Colonic mucosa (tissue), 4 donors: ENCODE results near the gene RIPOR2. TPM values are rescaled to one million over a fixed set of nuclear protein-coding genes. Genes with fewer than 3 reads are reported as not detected.
A peak's percentile ranks its signal among the peaks of the same experiment; 100 is the strongest.
"Not testable (repeated sequence)": the region's sequence is repeated elsewhere in the genome, so short reads cannot be mapped to it uniquely, and the experiment has no call there.

Source experiments
- DNase-seq: peaks from one replicate; pipeline ENCODE4 v3.0.0-alpha.2; 2020
- H3K27ac ChIP-seq: fragments of 200-600 bp; one replicate; pipeline ENCODE4 v1.8.0; 2021
- H3K27me3 ChIP-seq: fragments of 200-600 bp; one replicate; pipeline ENCODE4 v1.8.0; 2021
- H3K36me3 ChIP-seq: fragments of 200-600 bp; one replicate; pipeline ENCODE4 v1.8.0; 2021
- H3K4me1 ChIP-seq: fragments of 200-600 bp; one replicate; pipeline ENCODE4 v1.8.0; 2021; ENCODE audit warnings: mild to moderate bottlenecking
- H3K4me3 ChIP-seq: fragments of 200-600 bp; one replicate; pipeline ENCODE4 v1.8.0; 2021
- H3K9ac ChIP-seq, 2 donors: one replicate each; pipeline ENCODE4 v1.7.0; 2013; ENCODE audit warnings: control low read depth in 2 of 2, low read depth in 2 of 2, low read length in 2 of 2
- H3K9me3 ChIP-seq: fragments of 200-600 bp; one replicate; pipeline ENCODE4 v1.8.0; 2021
- intact Hi-C: fragments of 100-400 bp; cut with DNase I; formaldehyde crosslinking; loops from one replicate; pipeline ENCODE4 v1.14.1; 2022
- total RNA-seq, 2 donors: library from RNA; stranded (reverse); fragmentation: NEBNext Ultra II Directional in 1 of 2; extraction: Animal tissue kit (Norgen Biotek cat#: 25700) in 1 of 2; gene quantifications; one replicate each; pipeline ENCODE4 v1.2.1, GENCODE V29; 2021
- TF ChIP-seq, protein P1 (sequence below): fragments of 200-600 bp; IDR thresholded peaks from one replicate; pipeline ENCODE4 v1.8.0; 2022; ENCODE audit warnings: antibody characterized with exemption, mild to moderate bottlenecking
- donor health status: healthy.
- donor health status: DM: no; HTN: no; CAD: no.
- donor health status: DM: no; HTN: no; CAD: no.

RIPOR2 gene
- total RNA-seq, 2 donors from 2014 or later = 1.8 to 2.0 TPM

DNA sequence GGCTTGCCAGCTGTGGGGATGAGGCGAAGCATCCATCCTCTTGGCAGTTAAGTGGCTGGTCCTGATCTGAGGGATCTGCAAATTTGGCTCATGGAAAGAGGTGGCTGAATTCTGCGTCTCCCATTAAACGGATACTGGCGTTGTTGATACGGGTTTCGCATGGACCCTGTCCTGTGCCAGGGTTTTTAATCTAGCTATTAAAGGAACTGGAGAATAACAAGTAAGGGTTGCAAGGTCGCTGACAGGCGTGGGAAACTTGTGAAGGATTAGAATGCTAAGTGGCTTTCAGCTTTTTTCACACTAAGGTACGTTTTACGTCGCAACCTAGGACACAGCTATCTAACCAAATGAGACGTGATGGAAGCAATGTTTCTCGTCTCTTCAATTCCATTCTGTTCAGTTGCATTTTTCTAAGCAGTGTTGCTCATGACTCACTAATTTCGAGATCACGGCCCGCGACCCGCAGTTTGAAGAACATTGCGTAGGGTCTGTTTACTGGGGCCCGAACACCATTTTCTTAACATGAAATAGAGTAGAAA, 160.2 kb downstream of the RIPOR2 start:
- intact Hi-C loops = no loop called here
- Histone ChIP-seq H3K27me3 (no peaks in the 10 kb centered on the region), H3K27ac (peak overlapping the region; percentile 95), H3K4me1 (no peaks in the 10 kb centered on the region), H3K36me3 (no peaks in the 10 kb centered on the region), H3K9me3 (no peaks in the 10 kb centered on the region), H3K9ac (peak overlapping the region; percentile 57 to 98), H3K4me3 (peak overlapping the region; percentile 81)
- no peak for DNase-seq
- TF ChIP-seq, protein P1, sequence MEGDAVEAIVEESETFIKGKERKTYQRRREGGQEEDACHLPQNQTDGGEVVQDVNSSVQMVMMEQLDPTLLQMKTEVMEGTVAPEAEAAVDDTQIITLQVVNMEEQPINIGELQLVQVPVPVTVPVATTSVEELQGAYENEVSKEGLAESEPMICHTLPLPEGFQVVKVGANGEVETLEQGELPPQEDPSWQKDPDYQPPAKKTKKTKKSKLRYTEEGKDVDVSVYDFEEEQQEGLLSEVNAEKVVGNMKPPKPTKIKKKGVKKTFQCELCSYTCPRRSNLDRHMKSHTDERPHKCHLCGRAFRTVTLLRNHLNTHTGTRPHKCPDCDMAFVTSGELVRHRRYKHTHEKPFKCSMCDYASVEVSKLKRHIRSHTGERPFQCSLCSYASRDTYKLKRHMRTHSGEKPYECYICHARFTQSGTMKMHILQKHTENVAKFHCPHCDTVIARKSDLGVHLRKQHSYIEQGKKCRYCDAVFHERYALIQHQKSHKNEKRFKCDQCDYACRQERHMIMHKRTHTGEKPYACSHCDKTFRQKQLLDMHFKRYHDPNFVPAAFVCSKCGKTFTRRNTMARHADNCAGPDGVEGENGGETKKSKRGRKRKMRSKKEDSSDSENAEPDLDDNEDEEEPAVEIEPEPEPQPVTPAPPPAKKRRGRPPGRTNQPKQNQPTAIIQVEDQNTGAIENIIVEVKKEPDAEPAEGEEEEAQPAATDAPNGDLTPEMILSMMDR = no peak

DNA sequence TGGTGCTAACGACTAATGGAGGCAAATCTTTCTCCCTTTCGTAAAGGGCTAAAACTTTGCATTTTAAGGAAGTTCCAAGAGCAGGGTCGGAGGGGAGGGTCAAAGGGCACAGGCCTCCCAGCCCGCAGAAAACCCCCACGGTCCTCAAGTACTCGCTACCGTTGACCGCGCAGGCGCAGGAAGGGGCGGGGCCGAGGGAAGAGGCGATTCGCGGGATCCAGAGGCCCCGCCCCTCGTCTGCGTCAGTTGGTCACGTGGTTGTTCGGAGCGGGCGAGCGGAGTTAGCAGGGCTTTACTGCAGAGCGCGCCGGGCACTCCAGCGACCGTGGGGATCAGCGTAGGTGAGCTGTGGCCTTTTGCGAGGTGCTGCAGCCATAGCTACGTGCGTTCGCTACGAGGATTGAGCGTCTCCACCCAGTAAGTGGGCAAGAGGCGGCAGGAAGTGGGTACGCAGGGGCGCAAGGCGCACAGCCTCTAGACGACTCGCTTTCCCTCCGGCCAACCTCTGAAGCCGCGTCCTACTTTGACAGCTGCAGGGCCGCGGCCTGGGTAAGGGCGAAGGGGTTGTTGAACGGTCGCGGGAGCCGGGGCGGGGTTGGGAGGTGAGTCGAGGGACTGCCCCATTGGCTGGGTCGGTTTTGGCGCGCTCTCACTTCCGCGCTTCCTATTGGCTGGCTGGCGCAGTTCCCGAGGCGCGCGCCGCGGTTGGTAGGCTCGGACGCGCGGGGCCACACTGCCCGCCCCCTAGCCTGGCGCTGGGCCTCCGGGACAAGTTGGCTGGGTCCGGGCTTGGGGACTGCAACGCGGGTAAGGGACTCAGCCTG, 160.9 kb downstream of the RIPOR2 start, which contains the start of gene GMNN:
Gene GMNN (plus strand): TSS at position 242 of the 824 bp plus-strand sequence. CDS start 2,310 bp downstream, outside the sequence.
- Histone ChIP-seq H3K4me1 (no peaks in the 10 kb centered on the region), H3K9ac (peak within 1 kb of the TSS; percentile 91 to 98), H3K27ac (peak within 1 kb of the TSS; percentile 95), H3K36me3 (no peaks in the 10 kb centered on the region), H3K4me3 (peak within 1 kb of the TSS; percentile 81), H3K9me3 (no peaks in the 10 kb centered on the region), H3K27me3 (no peaks in the 10 kb centered on the region)
- DNase-seq = peak; percentile 100
- TF ChIP-seq, protein P1 = no peak
- intact Hi-C loops = no loop called here

DNA sequence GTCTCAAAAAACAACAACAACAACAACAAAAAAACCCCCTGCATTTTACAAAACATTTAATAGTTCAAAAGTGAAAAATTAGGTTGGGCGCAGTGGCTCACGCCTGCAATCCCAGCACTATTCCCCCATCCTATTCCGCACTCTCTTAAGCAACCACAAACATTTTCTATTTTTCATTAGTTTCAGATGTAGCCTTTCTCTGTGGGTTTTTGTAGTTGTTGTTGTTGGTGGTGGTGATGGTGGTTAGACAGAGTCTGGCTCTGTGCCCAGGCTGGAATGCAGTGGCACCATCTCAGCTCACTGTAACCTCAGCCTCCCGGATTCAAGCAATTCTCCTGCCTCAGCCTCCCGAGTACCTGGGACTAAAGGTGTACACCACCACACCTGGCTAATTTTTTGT, 167.4 kb downstream of the RIPOR2 start:
- TF ChIP-seq, protein P1 = no peak
- Histone ChIP-seq H3K9me3 (no peaks in the 10 kb centered on the region), H3K27ac (no peak overlapping the region), H3K27me3 (no peaks in the 10 kb centered on the region), H3K4me3 (no peak overlapping the region), H3K9ac (no peak overlapping the region), H3K36me3 (no peaks in the 10 kb centered on the region), H3K4me1 (no peaks in the 10 kb centered on the region)
- intact Hi-C loops = loop anchor here (5.0 kb wide), 1 partner anchor 186 kb away; no protein-coding TSS in a partner anchor
- DNase-seq = no peak

GRCh38 chr6:24766680-24767462, 168.9 kb downstream of the RIPOR2 start:
- no peak overlapping the region for H3K4me3 ChIP-seq
- no peaks in the 10 kb centered on the region for H3K9me3 ChIP-seq
- H3K27ac ChIP-seq = no peak overlapping the region
- no peak for DNase-seq
- H3K36me3 ChIP-seq = no peaks in the 10 kb centered on the region
- TF ChIP-seq, protein P1 = peak; percentile 24
- no peaks in the 10 kb centered on the region for H3K4me1 ChIP-seq
- intact Hi-C loops = loop anchor here (5.0 kb wide), 1 partner anchor 185 kb away; no protein-coding TSS in a partner anchor
- H3K27me3 ChIP-seq = no peaks in the 10 kb centered on the region
- no peak overlapping the region for H3K9ac ChIP-seq

DNA sequence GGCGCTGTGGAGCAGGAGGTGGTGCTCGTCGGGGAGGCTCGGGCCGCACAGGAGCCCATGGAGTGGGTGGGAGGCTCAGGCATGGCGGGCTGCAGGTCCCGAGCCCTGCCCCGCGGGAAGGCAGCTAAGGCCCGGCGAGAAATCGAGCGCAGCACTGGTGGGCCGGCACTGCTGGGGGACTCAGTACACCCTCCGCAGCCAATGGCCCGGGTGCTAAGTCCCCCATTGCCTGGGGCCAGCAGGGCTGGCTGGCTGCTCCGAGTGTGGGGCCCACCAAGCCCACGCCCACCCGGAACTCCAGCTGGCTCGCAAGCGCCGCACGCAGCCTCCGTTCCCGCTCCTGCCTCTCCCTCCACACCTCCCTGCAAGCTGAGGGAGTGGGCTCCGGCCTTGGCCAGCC, 169.8 kb downstream of the RIPOR2 start:
- intact Hi-C loops = loop anchor here (5.0 kb wide), 1 partner anchor 184 kb away; no protein-coding TSS in a partner anchor
- not testable (repeated sequence) for H3K4me1 ChIP-seq, H3K9ac ChIP-seq, H3K4me3 ChIP-seq, H3K9me3 ChIP-seq, DNase-seq, H3K27ac ChIP-seq, H3K36me3 ChIP-seq, H3K27me3 ChIP-seq

DNA sequence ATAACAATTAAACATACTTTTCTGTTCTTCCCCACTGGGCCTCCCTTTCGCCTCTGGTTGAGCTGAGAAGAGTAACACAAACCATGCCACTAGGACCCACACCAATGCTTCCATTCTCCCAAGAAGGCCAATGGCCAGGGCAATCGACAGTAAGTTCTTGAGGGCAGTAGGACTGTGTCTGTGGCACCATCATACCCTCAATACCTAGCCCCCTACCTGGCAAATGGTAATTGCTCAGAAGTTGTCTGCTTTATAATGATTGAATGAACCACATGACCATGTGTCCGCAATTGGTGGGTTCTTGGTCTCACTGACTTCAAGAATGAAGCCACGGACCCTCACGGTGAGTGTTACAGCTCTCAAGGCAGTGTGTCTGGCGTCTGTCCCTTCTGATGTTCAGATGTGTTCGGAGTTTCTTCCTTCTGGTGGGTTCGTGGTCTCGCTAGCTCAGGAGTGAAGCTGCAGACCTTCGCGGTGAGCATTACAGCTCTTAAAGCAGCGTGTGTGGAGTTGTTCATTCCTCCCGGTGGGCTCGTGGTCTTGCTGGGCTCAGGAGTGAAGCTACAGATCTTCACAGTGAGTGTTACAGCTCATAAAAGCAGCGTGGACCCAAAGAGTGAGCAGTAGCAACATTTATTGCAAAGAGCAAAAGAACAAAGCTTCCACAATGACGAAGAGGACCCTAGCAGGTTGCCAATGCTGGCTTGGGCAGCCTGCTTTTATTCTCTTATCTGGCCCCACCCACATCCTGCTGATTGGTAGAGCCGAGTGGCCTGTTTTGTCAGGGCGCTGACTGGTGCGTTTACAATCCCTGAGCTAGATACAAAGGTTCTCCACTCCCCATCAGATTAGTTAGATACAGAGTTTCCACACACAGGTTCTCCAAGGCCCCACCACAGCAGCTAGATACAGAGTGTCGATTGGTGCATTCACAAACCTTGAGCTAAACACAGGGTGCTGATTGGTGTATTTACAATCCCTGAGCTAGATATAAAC, 170.6 kb downstream of the RIPOR2 start:
- not testable (repeated sequence) for H3K9me3 ChIP-seq, H3K9ac ChIP-seq, H3K4me3 ChIP-seq, H3K27me3 ChIP-seq, H3K4me1 ChIP-seq, H3K36me3 ChIP-seq, DNase-seq, H3K27ac ChIP-seq
- intact Hi-C loops = loop anchor here (5.0 kb wide), 1 partner anchor 183 kb away; no protein-coding TSS in a partner anchor
